Endothelial cell of umbilical vein (primary cell): ENCODE data around the gene SH3BP5L.

Experiments used
- CTCF ChIP-seq, 2 donors: IDR thresholded peaks; 1 replicate in 1 of 2; 2 replicates in 1 of 2; pipeline ENCODE4 v1.5.1; 2011; ENCODE audit warnings: low read length in 2 of 2, mild to moderate bottlenecking in 2 of 2, moderate library complexity in 2 of 2, control low read depth in 1 of 2, inconsistent platforms in 1 of 2, low read depth in 1 of 2; ENCODE audit not compliant: insufficient read depth in 1 of 2; ENCODE audit errors: extremely low read depth in 1 of 2
- EZH2 ChIP-seq: IDR thresholded peaks from 2 replicates; pipeline ENCODE4 v1.6.1; 2012; ENCODE audit warnings: borderline replicate concordance, low read depth, mild to moderate bottlenecking, moderate library complexity, low read length, inconsistent platforms; ENCODE audit not compliant: severe bottlenecking
- FOS ChIP-seq: IDR thresholded peaks from 2 replicates; pipeline ENCODE4 v1.6.1; 2011; ENCODE audit warnings: mild to moderate bottlenecking, low read length, moderate library complexity, borderline replicate concordance; ENCODE audit not compliant: insufficient read depth
- JUN ChIP-seq: IDR thresholded peaks from 2 replicates; pipeline ENCODE4 v1.6.1; 2011; ENCODE audit warnings: borderline replicate concordance, low read depth; ENCODE audit not compliant: insufficient read length, insufficient read depth
- MAX ChIP-seq: IDR thresholded peaks from 2 replicates; pipeline ENCODE4 v1.6.1; 2011; ENCODE audit not compliant: insufficient read depth, insufficient read length
- MYC ChIP-seq: IDR thresholded peaks from one replicate; pipeline ENCODE4 v1.6.1; 2011; ENCODE audit warnings: mild to moderate bottlenecking, low read depth, low read length
- POLR2A ChIP-seq: IDR thresholded peaks from 2 replicates; pipeline ENCODE4 v1.6.1; 2012; ENCODE audit warnings: low read depth, mild to moderate bottlenecking, control low read depth, low read length
- POLR2AphosphoS5 ChIP-seq: IDR thresholded peaks from 2 replicates; pipeline ENCODE4 v1.6.1; 2012; ENCODE audit warnings: low read depth, mild to moderate bottlenecking, control low read depth, low read length, moderate library complexity; ENCODE audit not compliant: insufficient read depth

GRCh38 chr1:248804771-248805681 lies 20.7 kb downstream of the SH3BP5L start:
- TF ChIP-seq CTCF (IDR thresholded peaks at IDR 0.05; ENCODE audit: extremely low read depth in 1 of 2, insufficient read depth in 1 of 2, low read depth in 1 of 2, low read length in 2 of 2) (no peak), POLR2A (no peak), MAX (no peak), EZH2 (no peak), POLR2AphosphoS5 (no peak), FOS (no peak), MYC (no peak), JUN (no peak)
